ENCODE results near the gene BAZ1B.
"Not testable (repeated sequence)": the region's sequence is repeated elsewhere in the genome, so short reads cannot be mapped to it uniquely, and the experiment has no call there.

BAZ1B gene

GRCh38 chr7:73556208-73557107 is 34.4 kb upstream of the BAZ1B start:
- DNase-seq = peak in 1 of 3 donors; percentile 15
- CTCF ChIA-PET = interaction anchor here (0.6 to 1.3 kb wide), 6 partner anchors 9 to 51 kb away, joined by 3 to 4 read pairs (median 4); no protein-coding TSS in a partner anchor
- peak overlapping the region; percentile 51 to 96 (median 83) for H3K4me3 ChIP-seq (ENCODE audit: control insufficient read depth in 1 of 7, extremely low read depth in 1 of 7, insufficient read depth in 4 of 7, low read depth in 2 of 7, low read length in 6 of 7)
- no peaks in the 10 kb centered on the region for H3K9me3 ChIP-seq (ENCODE audit: control extremely low read depth in 1 of 5, control insufficient read depth in 4 of 5, insufficient read depth in 2 of 5, low read depth in 1 of 5, low read length in 4 of 5)
- H3K27me3 ChIP-seq (replicated peaks in 2 of 5; ENCODE audit: control insufficient read depth in 4 of 5, insufficient read depth in 5 of 5, low read length in 4 of 5) = no peaks in the 10 kb centered on the region
- peaks cover 2 to 25% (median 16%) of the 10 kb centered on the region in 4 experiments for H3K36me3 ChIP-seq (ENCODE audit: control insufficient read depth in 4 of 4, insufficient read depth in 4 of 4, low read length in 3 of 4)
- H3K4me1 ChIP-seq (ENCODE audit: control extremely low read depth in 1 of 4, control insufficient read depth in 4 of 4, insufficient read depth in 4 of 4, low read length in 3 of 4) = peaks cover 4 to 33% (median 21%) of the 10 kb centered on the region in 4 experiments
- peak overlapping the region; percentile 46 to 93 for H3K27ac ChIP-seq (ENCODE audit: insufficient read depth in 1 of 2, low read depth in 1 of 2, low read length in 2 of 2, poor library complexity in 1 of 2, severe bottlenecking in 2 of 2)
- WGBS (ENCODE audit: insufficient coverage) = 45% methylated on average over 17 of the region's 28 CpGs
- POLR2A ChIA-PET = interaction anchor here (0.7 to 1.8 kb wide), 3 partner anchors 34 to 1656 kb away, joined by 4 to 5 read pairs (median 4); partner anchors contain the start of gene BAZ1B

- peak overlapping the region in 4 of 7 experiments; percentile 80 to 96 (median 86) for H3K4me3 ChIP-seq (ENCODE audit: control insufficient read depth in 1 of 7, extremely low read depth in 1 of 7, insufficient read depth in 4 of 7, low read depth in 2 of 7, low read length in 6 of 7)
- H3K27me3 ChIP-seq (replicated peaks in 2 of 5; ENCODE audit: control insufficient read depth in 4 of 5, insufficient read depth in 5 of 5, low read length in 4 of 5) = no peaks in the 10 kb centered on the region
- no peak for DNase-seq
- H3K4me1 ChIP-seq (ENCODE audit: control extremely low read depth in 1 of 4, control insufficient read depth in 4 of 4, insufficient read depth in 4 of 4, low read length in 3 of 4) = peaks cover 4 to 30% (median 21%) of the 10 kb centered on the region in 4 experiments
- no peaks in the 10 kb centered on the region for H3K9me3 ChIP-seq (ENCODE audit: control extremely low read depth in 1 of 5, control insufficient read depth in 4 of 5, insufficient read depth in 2 of 5, low read depth in 1 of 5, low read length in 4 of 5)
- ChIA-PET CTCF (no interaction called here), POLR2A (no interaction called here)
- WGBS (ENCODE audit: insufficient coverage) = 86% methylated on average over 5 of the region's 6 CpGs
- peak overlapping the region in 1 of 2 experiments; percentile 93 for H3K27ac ChIP-seq (ENCODE audit: insufficient read depth in 1 of 2, low read depth in 1 of 2, low read length in 2 of 2, poor library complexity in 1 of 2, severe bottlenecking in 2 of 2)
- peaks cover 7 to 30% (median 22%) of the 10 kb centered on the region in 4 experiments for H3K36me3 ChIP-seq (ENCODE audit: control insufficient read depth in 4 of 4, insufficient read depth in 4 of 4, low read length in 3 of 4)
These were observed 33.4 kb upstream of the BAZ1B start for GRCh38 chr7:73555411-73555982.

GRCh38 chr7:73550093-73550492 is 28.0 kb upstream of the BAZ1B start:
- H3K4me1 ChIP-seq (ENCODE audit: control extremely low read depth in 1 of 4, control insufficient read depth in 4 of 4, insufficient read depth in 4 of 4, low read length in 3 of 4); H3K27ac ChIP-seq (ENCODE audit: insufficient read depth in 1 of 2, low read depth in 1 of 2, low read length in 2 of 2, poor library complexity in 1 of 2, severe bottlenecking in 2 of 2); H3K27me3 ChIP-seq (replicated peaks in 2 of 5; ENCODE audit: control insufficient read depth in 4 of 5, insufficient read depth in 5 of 5, low read length in 4 of 5); POLR2A ChIA-PET; H3K4me3 ChIP-seq (ENCODE audit: control insufficient read depth in 1 of 7, extremely low read depth in 1 of 7, insufficient read depth in 4 of 7, low read depth in 2 of 7, low read length in 6 of 7); H3K9me3 ChIP-seq (ENCODE audit: control extremely low read depth in 1 of 5, control insufficient read depth in 4 of 5, insufficient read depth in 2 of 5, low read depth in 1 of 5, low read length in 4 of 5); DNase-seq: not testable (repeated sequence)
- H3K36me3 ChIP-seq (ENCODE audit: control insufficient read depth in 4 of 4, insufficient read depth in 4 of 4, low read length in 3 of 4) = peaks cover 13 to 62% (median 31%) of the 10 kb centered on the region in 4 experiments
- CTCF ChIA-PET = interaction anchor here (0.5 to 1.5 kb wide), 4 partner anchors 10 to 181 kb away, joined by 3 read pairs; no protein-coding TSS in a partner anchor
- 100% methylated on average over 5 of the region's 5 CpGs for WGBS (ENCODE audit: insufficient coverage)

GRCh38 chr7:73549176-73549575 is 27.1 kb upstream of the BAZ1B start:
- Histone ChIP-seq H3K4me3 (ENCODE audit: control insufficient read depth in 1 of 7, extremely low read depth in 1 of 7, insufficient read depth in 4 of 7, low read depth in 2 of 7, low read length in 6 of 7) (no peak overlapping the region), H3K9me3 (ENCODE audit: control extremely low read depth in 1 of 5, control insufficient read depth in 4 of 5, insufficient read depth in 2 of 5, low read depth in 1 of 5, low read length in 4 of 5) (no peaks in the 10 kb centered on the region), H3K27me3 (replicated peaks in 2 of 5; ENCODE audit: control insufficient read depth in 4 of 5, insufficient read depth in 5 of 5, low read length in 4 of 5) (no peaks in the 10 kb centered on the region), H3K4me1 (ENCODE audit: control extremely low read depth in 1 of 4, control insufficient read depth in 4 of 4, insufficient read depth in 4 of 4, low read length in 3 of 4) (no peaks in the 10 kb centered on the region), H3K27ac (ENCODE audit: insufficient read depth in 1 of 2, low read depth in 1 of 2, low read length in 2 of 2, poor library complexity in 1 of 2, severe bottlenecking in 2 of 2) (no peak overlapping the region), H3K36me3 (ENCODE audit: control insufficient read depth in 4 of 4, insufficient read depth in 4 of 4, low read length in 3 of 4) (peaks cover 16 to 60% (median 27%) of the 10 kb centered on the region in 4 experiments)
- DNase-seq = no peak
- ChIA-PET CTCF (interaction anchor here (1.1 to 1.5 kb wide), 2 partner anchors 9 to 26 kb away, joined by 3 read pairs; no protein-coding TSS in a partner anchor), POLR2A (no interaction called here)
- no CpG with 5 or more reads among the region's 4 CpGs for WGBS (ENCODE audit: insufficient coverage)

GRCh38 chr7:73547841-73548240 is 25.7 kb upstream of the BAZ1B start:
- ChIA-PET CTCF (interaction anchor here (0.8 to 2.1 kb wide), 3 partner anchors 9 to 181 kb away, joined by 3 to 10 read pairs (median 3); no protein-coding TSS in a partner anchor), POLR2A (no interaction called here)
- no peaks in the 10 kb centered on the region for H3K9me3 ChIP-seq (ENCODE audit: control extremely low read depth in 1 of 5, control insufficient read depth in 4 of 5, insufficient read depth in 2 of 5, low read depth in 1 of 5, low read length in 4 of 5)
- H3K36me3 ChIP-seq (ENCODE audit: control insufficient read depth in 4 of 4, insufficient read depth in 4 of 4, low read length in 3 of 4) = peaks cover 21 to 63% (median 25%) of the 10 kb centered on the region in 4 experiments
- 92% methylated on average over 8 of the region's 9 CpGs for WGBS (ENCODE audit: insufficient coverage)
- H3K27me3 ChIP-seq (replicated peaks in 2 of 5; ENCODE audit: control insufficient read depth in 4 of 5, insufficient read depth in 5 of 5, low read length in 4 of 5) = no peaks in the 10 kb centered on the region
- H3K4me1 ChIP-seq (ENCODE audit: control extremely low read depth in 1 of 4, control insufficient read depth in 4 of 4, insufficient read depth in 4 of 4, low read length in 3 of 4) = no peaks in the 10 kb centered on the region
- DNase-seq = no peak
- H3K4me3 ChIP-seq (ENCODE audit: control insufficient read depth in 1 of 7, extremely low read depth in 1 of 7, insufficient read depth in 4 of 7, low read depth in 2 of 7, low read length in 6 of 7) = no peak overlapping the region
- H3K27ac ChIP-seq (ENCODE audit: insufficient read depth in 1 of 2, low read depth in 1 of 2, low read length in 2 of 2, poor library complexity in 1 of 2, severe bottlenecking in 2 of 2) = no peak overlapping the region

GRCh38 chr7:73544678-73545077 is 22.6 kb upstream of the BAZ1B start:
- WGBS (ENCODE audit: insufficient coverage) = 100% methylated on average over 2 of the region's 2 CpGs
- Histone ChIP-seq H3K27ac (ENCODE audit: insufficient read depth in 1 of 2, low read depth in 1 of 2, low read length in 2 of 2, poor library complexity in 1 of 2, severe bottlenecking in 2 of 2) (no peak overlapping the region), H3K36me3 (ENCODE audit: control insufficient read depth in 4 of 4, insufficient read depth in 4 of 4, low read length in 3 of 4) (peaks cover 22 to 64% (median 33%) of the 10 kb centered on the region in 4 experiments), H3K27me3 (replicated peaks in 2 of 5; ENCODE audit: control insufficient read depth in 4 of 5, insufficient read depth in 5 of 5, low read length in 4 of 5) (no peaks in the 10 kb centered on the region), H3K4me1 (ENCODE audit: control extremely low read depth in 1 of 4, control insufficient read depth in 4 of 4, insufficient read depth in 4 of 4, low read length in 3 of 4) (no peaks in the 10 kb centered on the region), H3K4me3 (ENCODE audit: control insufficient read depth in 1 of 7, extremely low read depth in 1 of 7, insufficient read depth in 4 of 7, low read depth in 2 of 7, low read length in 6 of 7) (no peak overlapping the region), H3K9me3 (ENCODE audit: control extremely low read depth in 1 of 5, control insufficient read depth in 4 of 5, insufficient read depth in 2 of 5, low read depth in 1 of 5, low read length in 4 of 5) (no peaks in the 10 kb centered on the region)
- ChIA-PET CTCF (no interaction called here), POLR2A (no interaction called here)
- DNase-seq = no peak

All from common myeloid progenitor, CD34-positive (primary cell).